HL-60/S4 treated with phorbol 12-myristate 13-acetate at 8.2 ng/mL for 4 days and 3 days (cell line): ENCODE data around the gene P3H2.

Source experiments
- in situ Hi-C: fragments of 300-500 bp; cut with MboI; formaldehyde crosslinking; loops from 2 replicates; pipeline ENCODE4 v1.15.0; 2022; ENCODE audit warnings: low sequenced_read_pairs

P3H2 gene

DNA sequence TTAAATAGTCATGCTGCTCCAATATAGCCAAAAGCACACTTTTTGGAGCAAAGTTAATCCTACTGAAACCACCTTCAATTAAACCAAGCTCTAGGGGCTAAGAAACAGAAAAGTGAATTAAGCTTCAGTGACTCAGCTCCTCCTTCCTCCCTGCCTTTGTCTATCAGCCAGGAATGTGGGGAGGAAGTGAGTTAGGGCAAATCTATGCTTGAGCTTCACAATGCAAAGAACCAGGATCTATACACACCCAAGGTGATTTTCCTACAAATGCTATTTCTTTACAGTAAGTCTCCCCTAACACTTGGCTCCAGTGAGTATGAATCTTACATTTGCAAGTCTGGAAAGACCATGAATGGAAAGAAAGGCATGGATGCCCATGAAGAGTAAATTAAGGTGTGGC lies 212.1 kb downstream of the P3H2 start:
- in situ Hi-C loops: no loop called here

GRCh38 chr3:189907803-189908202 lies 212.9 kb downstream of the P3H2 start:
- in situ Hi-C loops: no loop called here
